A549 (cell line): Measurements from ENCODE around the gene CNKSR2. TPM values are rescaled to one million over a fixed set of nuclear protein-coding genes. Genes with fewer than 3 reads are reported as not detected.
A peak's percentile ranks its signal among the peaks of the same experiment; 100 is the strongest.

Source experiments
- ATAC-seq, 2 experiments: fragments of 200-7000 bp in 1 of 2; fragments of >200 bp in 1 of 2; cut with Nextera tagmentation in 1 of 2; cut with Tn5 transposase in 1 of 2; 3 replicates each; pipeline versions ENCODE4 v1.8.0 to v1.9.1; 2018 to 2020; ENCODE audit warnings: mild to moderate bottlenecking in 1 of 2, moderate library complexity in 1 of 2
- CTCF ChIA-PET: fragments of 300-600 bp; sonication (Branson Sonifier 250); formaldehyde crosslinking; extraction: SDS; loops from one replicate; lab custom pipeline; 2021; ENCODE audit warnings: antibody characterized with exemption, inconsistent platforms; lab: Yijun Ruan, JAX
- POLR2A ChIA-PET: fragments of 350-600 bp; formaldehyde crosslinking; extraction: SDS; loops from one replicate; lab custom pipeline; 2021; ENCODE audit warnings: antibody characterized with exemption, inconsistent platforms; lab: Yijun Ruan, JAX
- DNase-seq, 2 experiments: peaks; one replicate each; pipeline versions ENCODE4 v3.0.0 to v3.0.0-alpha.2; 2011 to 2016; ENCODE audit warnings: low read depth in 1 of 2, low spot score in 1 of 2
- FAIRE-seq: peaks from 2 replicates; lab custom pipeline; 2011; peaks lifted over from hg19 to GRCh38; lab: Jason Lieb, UNC
- H3K27ac ChIP-seq, 2 experiments: fragments of >200 bp; sonication (Bioruptor Twin); formaldehyde crosslinking; 3 replicates each; pipeline ENCODE4 v1.5.1; 2016 to 2017
- H3K4me1 ChIP-seq: fragments of >200 bp; sonication (Bioruptor Twin); formaldehyde crosslinking; 3 replicates; pipeline ENCODE4 v1.6.1; 2016
- H3K4me2 ChIP-seq: fragments of >200 bp; sonication (Bioruptor Twin); formaldehyde crosslinking; 3 replicates; pipeline ENCODE4 v1.6.1; 2016
- H3K4me3 ChIP-seq: fragments of >200 bp; sonication (Bioruptor Twin); formaldehyde crosslinking; 3 replicates; pipeline ENCODE4 v1.5.1; 2016
- H3K9me3 ChIP-seq: fragments of >200 bp; sonication (Bioruptor Twin); formaldehyde crosslinking; 3 replicates; pipeline ENCODE4 v1.6.1; 2016
- CBX2 ChIP-seq: fragments of 200-600 bp; sonication (generic); IDR thresholded peaks from 2 replicates; pipeline ENCODE4 v1.6.1; 2016; ENCODE audit warnings: low read depth, mild to moderate bottlenecking, borderline replicate concordance
- CHD2 ChIP-seq: fragments of 150-350 bp; IDR thresholded peaks from 2 replicates; pipeline ENCODE4 v1.6.1; 2014; ENCODE audit warnings: low read length; ENCODE audit not compliant: partially characterized antibody
- EP300 ChIP-seq, 2 experiments: fragments of >200 bp; sonication (Bioruptor Twin); formaldehyde crosslinking; IDR thresholded peaks; 2 replicates in 1 of 2; 3 replicates in 1 of 2; pipeline ENCODE4 v1.6.1; 2016 to 2017
- ESRRA ChIP-seq: fragments of 150-350 bp; IDR thresholded peaks from 2 replicates; pipeline ENCODE4 v1.6.1; 2014; ENCODE audit warnings: mild to moderate bottlenecking, low read length, borderline replicate concordance
- GATA3 ChIP-seq: IDR thresholded peaks from 2 replicates; pipeline ENCODE4 v1.6.1; 2012; ENCODE audit warnings: borderline replicate concordance
- HOXB5 ChIP-seq: fragments of 250-450 bp; sonication (Bioruptor Pico); IDR thresholded peaks from 2 replicates; pipeline ENCODE4 v1.5.0; 2020; ENCODE audit warnings: mild to moderate bottlenecking, moderate library complexity
- JUNB ChIP-seq: fragments of >200 bp; sonication (Bioruptor Twin); formaldehyde crosslinking; IDR thresholded peaks from 2 replicates; pipeline ENCODE4 v1.6.1; 2016
- MAFK ChIP-seq: fragments of 450-650 bp; IDR thresholded peaks from 2 replicates; pipeline ENCODE4 v1.6.1; 2014; ENCODE audit not compliant: partially characterized antibody
- NFE2L2 ChIP-seq: fragments of 150-350 bp; conservative IDR thresholded peaks from 2 replicates; pipeline ENCODE4 v1.6.1; 2014; ENCODE audit warnings: low read length
- RARB ChIP-seq: fragments of 250-450 bp; sonication (Bioruptor Pico); IDR thresholded peaks from 2 replicates; pipeline ENCODE4 v1.8.0; 2021; ENCODE audit warnings: mild to moderate bottlenecking, moderate library complexity
- RCOR1 ChIP-seq: fragments of 150-350 bp; IDR thresholded peaks from 2 replicates; pipeline ENCODE4 v1.6.1; 2014; ENCODE audit warnings: antibody characterized with exemption, low read length, low read depth
- RNF2 ChIP-seq: fragments of 200-600 bp; sonication (generic); IDR thresholded peaks from 2 replicates; pipeline ENCODE4 v1.6.1; 2016; ENCODE audit warnings: low read depth, mild to moderate bottlenecking, antibody characterized with exemption, moderate library complexity, borderline replicate concordance
- ZFP36 ChIP-seq: fragments of 450-650 bp; IDR thresholded peaks from 2 replicates; pipeline ENCODE4 v1.6.1; 2014; ENCODE audit warnings: borderline replicate concordance; ENCODE audit not compliant: partially characterized antibody
- ZSCAN20 ChIP-seq: fragments of 250-450 bp; sonication (Bioruptor Pico); IDR thresholded peaks from 2 replicates; pipeline ENCODE4 v1.8.0; 2022; ENCODE audit warnings: mild to moderate bottlenecking, moderate library complexity
- WGBS: methylation state at CpG from one replicate; pipeline ENCODE4 v1.1.6; 2017; ENCODE audit errors: missing lambda C conversion rate; 5-methylcytosine and 5-hydroxymethylcytosine counted together
- polyA plus RNA-seq, 4 experiments: library from polyadenylated mRNA; depleted of rRNA in 3 of 4; stranded (reverse); fragments of >200 nt; fragmentation: RNase III in 1 of 4; extraction: RNeasy Plus Mini Kit Qiagen cat#74134 plus additional on column Dnase treatment in 1 of 4; gene quantifications; 2 replicates in 3 of 4; 3 replicates in 1 of 4; pipeline ENCODE4 v1.2.3, GENCODE V29; 2011 to 2017
- TF ChIP-seq, protein P1 (sequence below): fragments of 150-350 bp; IDR thresholded peaks from 2 replicates; pipeline ENCODE4 v1.6.1; 2014; ENCODE audit warnings: low read depth, mild to moderate bottlenecking, low read length
- TF ChIP-seq, protein P2 (sequence below): fragments of 200-600 bp; sonication (generic); IDR thresholded peaks from 2 replicates; pipeline ENCODE4 v1.6.1; 2016; ENCODE audit warnings: antibody characterized with exemption, mild to moderate bottlenecking, moderate library complexity

Gene CNKSR2
- polyA plus RNA-seq, 2 of the 4 experiments (the other 2 are of a cell fraction), result 5.8 to 11.4 TPM

DNA sequence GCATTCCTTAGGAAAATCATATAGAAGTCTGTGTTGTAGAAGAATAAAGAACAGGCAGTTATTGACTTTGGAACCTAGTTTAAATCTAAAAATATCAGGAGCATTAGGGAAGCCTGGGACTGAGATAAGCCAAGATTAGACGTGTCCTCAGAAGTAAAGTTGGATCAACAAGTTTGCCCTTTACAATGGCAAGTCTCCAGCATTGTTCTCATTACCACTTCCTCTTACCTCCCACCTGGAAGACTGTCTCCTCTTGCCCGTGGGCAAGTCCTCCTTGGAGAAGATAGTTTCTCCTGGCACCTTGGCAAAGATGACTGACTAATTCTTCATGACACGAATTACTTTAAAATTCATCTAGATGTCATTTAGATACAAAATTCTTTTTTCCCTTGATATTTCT is 37.8 kb downstream of the CNKSR2 start:
- FAIRE-seq (peak; percentile 7), ATAC-seq (no peak; a peak in 1 of 6 replicates), DNase-seq (peak in 1 of 2 experiments; percentile 58)
- ChIA-PET CTCF (no interaction called here), POLR2A (no interaction called here)
- peaks cover 31% of the 10 kb centered on the region for H3K4me1 ChIP-seq
- TF ChIP-seq CHD2 (no peak), RNF2 (no peak), ESRRA (no peak), GATA3 (0 out of 2 replicates have a peak, but pooled peaks have one; percentile 14), RARB (CRISPR knock-in tag) (no peak), CBX2 (no peak), JUNB (no peak), HOXB5 (CRISPR knock-in tag) (no peak), ZFP36 (no peak), NFE2L2 (no peak), EP300 (IDR thresholded peaks at IDR 0.05) (peak; percentile 21 to 35; a peak in 1 of 5 replicates)
- TF ChIP-seq, protein P1, sequence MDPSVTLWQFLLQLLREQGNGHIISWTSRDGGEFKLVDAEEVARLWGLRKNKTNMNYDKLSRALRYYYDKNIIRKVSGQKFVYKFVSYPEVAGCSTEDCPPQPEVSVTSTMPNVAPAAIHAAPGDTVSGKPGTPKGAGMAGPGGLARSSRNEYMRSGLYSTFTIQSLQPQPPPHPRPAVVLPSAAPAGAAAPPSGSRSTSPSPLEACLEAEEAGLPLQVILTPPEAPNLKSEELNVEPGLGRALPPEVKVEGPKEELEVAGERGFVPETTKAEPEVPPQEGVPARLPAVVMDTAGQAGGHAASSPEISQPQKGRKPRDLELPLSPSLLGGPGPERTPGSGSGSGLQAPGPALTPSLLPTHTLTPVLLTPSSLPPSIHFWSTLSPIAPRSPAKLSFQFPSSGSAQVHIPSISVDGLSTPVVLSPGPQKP, result no peak
- peak overlapping the region; percentile 67 to 77 for H3K27ac ChIP-seq
- peak overlapping the region; percentile 64 for H3K4me2 ChIP-seq
- peaks cover 4% of the 10 kb centered on the region; the same call in 1 of the 3 replicates for H3K9me3 ChIP-seq
- no peak overlapping the region for H3K4me3 ChIP-seq
- WGBS, result 10% methylated on average over 3 of the region's 3 CpGs

GRCh38 chrX:21412883-21413282 is 38.7 kb downstream of the CNKSR2 start:
- POLR2A ChIA-PET, result no interaction called here
- DNase-seq, result peak in 1 of 2 experiments; percentile 27
- 47% methylated on average over 3 of the region's 3 CpGs for WGBS
- FAIRE-seq, result peak; percentile 95
- CTCF ChIA-PET, result no interaction called here
- no peak for TF ChIP-seq JUNB
- no peak for TF ChIP-seq ZSCAN20 (CRISPR knock-in tag)
- TF ChIP-seq, protein P2, sequence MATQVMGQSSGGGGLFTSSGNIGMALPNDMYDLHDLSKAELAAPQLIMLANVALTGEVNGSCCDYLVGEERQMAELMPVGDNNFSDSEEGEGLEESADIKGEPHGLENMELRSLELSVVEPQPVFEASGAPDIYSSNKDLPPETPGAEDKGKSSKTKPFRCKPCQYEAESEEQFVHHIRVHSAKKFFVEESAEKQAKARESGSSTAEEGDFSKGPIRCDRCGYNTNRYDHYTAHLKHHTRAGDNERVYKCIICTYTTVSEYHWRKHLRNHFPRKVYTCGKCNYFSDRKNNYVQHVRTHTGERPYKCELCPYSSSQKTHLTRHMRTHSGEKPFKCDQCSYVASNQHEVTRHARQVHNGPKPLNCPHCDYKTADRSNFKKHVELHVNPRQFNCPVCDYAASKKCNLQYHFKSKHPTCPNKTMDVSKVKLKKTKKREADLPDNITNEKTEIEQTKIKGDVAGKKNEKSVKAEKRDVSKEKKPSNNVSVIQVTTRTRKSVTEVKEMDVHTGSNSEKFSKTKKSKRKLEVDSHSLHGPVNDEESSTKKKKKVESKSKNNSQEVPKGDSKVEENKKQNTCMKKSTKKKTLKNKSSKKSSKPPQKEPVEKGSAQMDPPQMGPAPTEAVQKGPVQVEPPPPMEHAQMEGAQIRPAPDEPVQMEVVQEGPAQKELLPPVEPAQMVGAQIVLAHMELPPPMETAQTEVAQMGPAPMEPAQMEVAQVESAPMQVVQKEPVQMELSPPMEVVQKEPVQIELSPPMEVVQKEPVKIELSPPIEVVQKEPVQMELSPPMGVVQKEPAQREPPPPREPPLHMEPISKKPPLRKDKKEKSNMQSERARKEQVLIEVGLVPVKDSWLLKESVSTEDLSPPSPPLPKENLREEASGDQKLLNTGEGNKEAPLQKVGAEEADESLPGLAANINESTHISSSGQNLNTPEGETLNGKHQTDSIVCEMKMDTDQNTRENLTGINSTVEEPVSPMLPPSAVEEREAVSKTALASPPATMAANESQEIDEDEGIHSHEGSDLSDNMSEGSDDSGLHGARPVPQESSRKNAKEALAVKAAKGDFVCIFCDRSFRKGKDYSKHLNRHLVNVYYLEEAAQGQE, result no peak
- no peak for TF ChIP-seq RCOR1
- TF ChIP-seq, all 56 proteins: peak for 0
- Histone ChIP-seq H3K9me3 (peaks cover 4% of the 10 kb centered on the region; the same call in 1 of the 3 replicates), H3K27ac (peak overlapping the region in 1 of 2 experiments; percentile 67; a peak in 4 of 6 replicates), H3K4me3 (no peak overlapping the region), H3K4me2 (peak overlapping the region; percentile 64), H3K4me1 (peaks cover 31% of the 10 kb centered on the region)
- ATAC-seq, result 0 out of 6 replicates have a peak, but pooled peaks of 1 of the 2 experiments have one; percentile 30

- H3K9me3 ChIP-seq, result no peaks in the 10 kb centered on the region
- H3K27ac ChIP-seq, result no peak overlapping the region
- TF ChIP-seq MAFK, result peak; percentile 52
- TF ChIP-seq, protein P2, result no peak
- no peak for DNase-seq
- POLR2A ChIA-PET, result no interaction called here
- WGBS, result 91% methylated on average over 2 of the region's 2 CpGs
- peak; percentile 86 for FAIRE-seq
- H3K4me2 ChIP-seq, result no peak overlapping the region
- CTCF ChIA-PET, result no interaction called here
- no peaks in the 10 kb centered on the region for H3K4me1 ChIP-seq
- no peak overlapping the region for H3K4me3 ChIP-seq
- ATAC-seq, result no peak
Observed at GRCh38 chrX:21427086-21427485, 52.9 kb downstream of the CNKSR2 start.
